ENCODE data around the gene NFIX. TPM values are rescaled to one million over a fixed set of nuclear protein-coding genes. Genes with fewer than 3 reads are reported as not detected.

NFIX gene
- total RNA-seq, 4 donors from 2014 or later = 27.4 to 381 (median 78.4) TPM

DNA sequence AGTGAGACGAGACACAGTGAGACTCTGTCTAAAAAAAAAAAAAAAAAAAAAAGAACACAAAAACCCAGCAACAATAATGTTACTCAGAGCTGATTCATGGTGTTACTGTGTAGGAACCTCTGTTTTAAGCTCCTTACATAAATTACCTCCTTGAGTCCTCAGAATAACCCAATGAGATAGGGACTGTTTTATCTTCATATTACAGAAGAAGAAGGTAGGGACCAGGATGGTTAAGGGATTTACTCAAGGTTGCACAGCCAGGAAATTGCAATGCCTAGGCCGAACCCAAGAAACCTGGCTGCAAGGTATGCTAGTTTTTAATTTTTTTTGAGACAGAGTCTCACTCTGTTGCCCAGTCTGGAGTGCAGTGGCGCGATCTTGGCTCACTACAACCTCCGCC is 27.4 kb upstream of the NFIX start:
- intact Hi-C loops (cut with DNase I; ENCODE audit: low total_unique reads) = no loop called here

DNA sequence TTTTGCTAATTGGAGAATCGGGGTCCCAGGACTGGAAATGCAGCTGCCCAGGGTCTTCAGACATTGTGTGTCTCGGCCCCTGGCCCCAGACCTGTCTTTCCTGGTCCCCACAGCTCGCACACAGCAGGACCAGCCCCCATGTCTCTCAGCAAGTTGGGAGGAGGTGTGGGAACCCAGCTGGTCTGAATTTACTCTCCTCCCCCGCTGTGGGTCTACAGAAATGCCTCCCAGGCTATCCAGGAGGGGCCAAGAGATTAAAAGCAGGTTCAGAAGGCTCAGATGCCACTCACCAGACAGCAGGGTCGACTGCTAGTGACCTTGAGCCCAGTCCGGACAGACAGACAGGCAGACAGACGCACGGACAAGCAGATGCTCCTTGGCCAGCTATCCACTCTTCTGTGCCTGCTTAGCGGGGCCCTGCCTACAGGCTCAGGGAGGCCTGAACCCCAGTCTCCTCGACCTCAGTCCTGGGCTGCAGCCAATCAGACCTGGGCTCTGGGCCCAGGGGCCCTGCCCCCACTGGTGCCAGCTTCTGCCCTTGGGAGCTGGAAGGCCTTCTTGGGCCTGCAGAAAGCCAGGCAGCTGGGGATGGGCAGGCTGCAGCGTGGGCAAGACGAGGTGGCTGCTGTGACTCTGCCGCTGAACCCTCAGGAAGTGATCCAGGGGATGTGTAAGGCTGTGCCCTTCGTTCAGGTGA is 25.8 kb upstream of the NFIX start, which contains the start of gene DAND5:
DAND5 (plus strand) TSS at position 285 of the 697 bp plus-strand sequence; CDS start at position 370, 85 bp downstream.
- intact Hi-C loops (cut with DNase I; ENCODE audit: low total_unique reads) = no loop called here
- no peaks in the 10 kb centered on the region for H3K36me3 ChIP-seq
- H3K27me3 ChIP-seq = no peaks in the 10 kb centered on the region
- no peak for DNase-seq
- no peak within 1 kb of the TSS for H3K4me3 ChIP-seq
- no peaks in the 10 kb centered on the region for H3K9me3 ChIP-seq
- no peak within 1 kb of the TSS for H3K27ac ChIP-seq
- no peak for TF ChIP-seq POLR2A (IDR thresholded peaks at IDR 0.05)
- TF ChIP-seq CTCF (IDR thresholded peaks at IDR 0.05) = no peak
- H3K4me1 ChIP-seq = no peaks in the 10 kb centered on the region

More for the DNA sequence above, 27.4 kb upstream of the NFIX start:
- Histone ChIP-seq H3K4me1 (no peaks in the 10 kb centered on the region), H3K27me3 (no peaks in the 10 kb centered on the region), H3K4me3 (no peak overlapping the region), H3K27ac (no peak overlapping the region), H3K36me3 (no peaks in the 10 kb centered on the region), H3K9me3 (no peaks in the 10 kb centered on the region)
- no peak for DNase-seq
- TF ChIP-seq POLR2A (IDR thresholded peaks at IDR 0.05) (no peak), CTCF (IDR thresholded peaks at IDR 0.05) (no peak)

DNA sequence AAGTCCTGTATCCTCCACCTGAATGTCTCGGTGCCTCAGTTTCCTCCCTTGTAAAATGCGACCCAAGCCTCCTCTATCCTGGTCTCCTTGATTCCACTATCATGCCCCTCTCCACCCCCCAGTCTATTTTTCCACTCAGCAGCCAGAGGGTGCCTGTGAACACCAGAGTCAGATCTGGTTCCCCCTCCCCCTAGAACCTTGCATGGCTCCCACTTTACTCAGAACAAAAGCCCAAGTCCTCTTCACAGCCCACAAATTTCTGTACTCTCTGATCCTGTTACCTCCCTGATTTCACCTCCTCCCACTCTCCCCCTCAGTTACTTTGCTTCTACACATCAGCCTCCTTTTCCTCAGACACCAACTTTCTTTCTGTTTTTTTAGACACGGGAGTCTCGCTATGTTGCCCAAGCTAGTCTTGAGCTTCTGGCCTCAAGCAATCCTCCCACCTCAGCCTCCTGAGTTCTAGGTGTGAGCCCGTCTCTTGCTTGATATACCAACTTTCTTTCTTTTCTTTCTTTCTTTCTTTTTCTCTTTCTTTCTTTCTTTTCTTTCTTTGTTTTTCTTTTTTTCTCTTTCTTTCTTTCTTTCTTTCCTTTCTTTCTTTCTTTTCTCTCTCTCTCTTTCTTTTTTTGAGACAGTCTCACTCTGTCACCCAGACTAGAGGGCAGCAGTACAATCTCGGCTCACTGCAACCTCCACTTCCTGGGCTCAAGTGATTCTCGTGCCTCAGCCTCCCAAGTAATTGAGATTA is 25.0 kb upstream of the NFIX start:
- no peak for DNase-seq
- no peaks in the 10 kb centered on the region for H3K9me3 ChIP-seq
- no peaks in the 10 kb centered on the region for H3K36me3 ChIP-seq
- TF ChIP-seq CTCF (IDR thresholded peaks at IDR 0.05) (no peak), POLR2A (IDR thresholded peaks at IDR 0.05) (no peak)
- no peak overlapping the region for H3K4me3 ChIP-seq
- no peaks in the 10 kb centered on the region for H3K4me1 ChIP-seq
- no peak overlapping the region for H3K27ac ChIP-seq
- intact Hi-C loops (cut with DNase I; ENCODE audit: low total_unique reads) = no loop called here
- no peaks in the 10 kb centered on the region for H3K27me3 ChIP-seq

- Histone ChIP-seq H3K4me3 (no peak overlapping the region), H3K27ac (no peak overlapping the region), H3K9me3 (no peaks in the 10 kb centered on the region), H3K4me1 (no peaks in the 10 kb centered on the region), H3K36me3 (no peaks in the 10 kb centered on the region), H3K27me3 (no peaks in the 10 kb centered on the region)
- intact Hi-C loops (cut with DNase I; ENCODE audit: low total_unique reads) = no loop called here
- no peak for TF ChIP-seq POLR2A (IDR thresholded peaks at IDR 0.05)
- TF ChIP-seq CTCF (IDR thresholded peaks at IDR 0.05) = no peak
- DNase-seq = no peak
Observed at GRCh38 chr19:12973236-12973635, 22.0 kb upstream of the NFIX start.
